B cell (primary cell): Measurements from ENCODE around the gene CCDC191. TPM values are rescaled to one million over a fixed set of nuclear protein-coding genes. Genes with fewer than 3 reads are reported as not detected.

ENCODE experiments used
- ATAC-seq: fragments of 200-7000 bp; cut with Tn5 transposase; one replicate; pipeline ENCODE4 v1.10.0; 2021; ENCODE audit warnings: low read depth, mild to moderate bottlenecking, moderate number of reproducible peaks, moderate library complexity
- CTCF ChIA-PET: fragments of 350-600 bp; sonication (Branson Sonifier 250); formaldehyde crosslinking; loops from one replicate; lab custom pipeline; 2021; ENCODE audit warnings: antibody characterized with exemption, inconsistent platforms; lab: Charles Lee
- POLR2A ChIA-PET: fragments of 350-600 bp; sonication (Branson Sonifier 250); formaldehyde crosslinking; loops from one replicate; lab custom pipeline; 2021; ENCODE audit warnings: antibody characterized with exemption; lab: Charles Lee
- DNase-seq: peaks from one replicate; pipeline ENCODE4 v3.0.0; 2013
- H2AFZ ChIP-seq: 2 replicates; pipeline ENCODE4 v1.6.1; 2012; ENCODE audit warnings: mild to moderate bottlenecking, low read depth, low read length; ENCODE audit not compliant: insufficient read depth, poor library complexity, severe bottlenecking
- H3K27ac ChIP-seq, 2 donors: 1 replicate in 1 of 2; 2 replicates in 1 of 2; pipeline ENCODE4 v1.5.1; 2012 to 2013; ENCODE audit warnings: low read length in 2 of 2, mild to moderate bottlenecking in 2 of 2, moderate library complexity in 1 of 2
- H3K27me3 ChIP-seq, 4 experiments: fragments of 200-600 bp in 1 of 4; sonication (generic) in 1 of 4; replicated peaks in 1 of 4; 1 replicate in 2 of 4; 2 replicates in 2 of 4; pipeline versions ENCODE4 v1.6.1 to v1.7.0; 2013 to 2016; ENCODE audit warnings: low read length in 3 of 4, mild to moderate bottlenecking in 2 of 4, mixed read lengths in 1 of 4, moderate library complexity in 1 of 4; ENCODE audit not compliant: insufficient read depth in 4 of 4, control insufficient read depth in 3 of 4; ENCODE audit errors: control extremely low read depth in 1 of 4
- H3K36me3 ChIP-seq, 2 experiments: replicated peaks in 1 of 2; 1 replicate in 1 of 2; 2 replicates in 1 of 2; pipeline versions ENCODE4 v1.6.1 to v1.7.1; 2013; ENCODE audit warnings: low read length in 1 of 2; ENCODE audit not compliant: insufficient read depth in 2 of 2, control insufficient read depth in 1 of 2; ENCODE audit errors: control extremely low read depth in 1 of 2, extremely low read depth in 1 of 2
- H3K4me1 ChIP-seq, 2 donors: fragments of 200-600 bp in 1 of 2; sonication (generic) in 1 of 2; 1 replicate in 1 of 2; 2 replicates in 1 of 2; pipeline versions ENCODE4 v1.5.1 to v1.6.1; 2013 to 2017; ENCODE audit warnings: low read length in 2 of 2; ENCODE audit not compliant: control insufficient read depth in 2 of 2, insufficient read depth in 2 of 2
- H3K4me2 ChIP-seq: replicated peaks from 2 replicates; pipeline ENCODE3; 2012; ENCODE audit warnings: mild to moderate bottlenecking, low read depth, low read length; ENCODE audit not compliant: poor library complexity, severe bottlenecking
- H3K4me3 ChIP-seq, 5 experiments: fragments of 200-600 bp in 1 of 5; sonication (generic) in 1 of 5; 1 replicate in 3 of 5; 2 replicates in 2 of 5; pipeline versions ENCODE4 v1.5.1 to v1.7.0; 2011 to 2016; ENCODE audit warnings: low read length in 4 of 5, mild to moderate bottlenecking in 4 of 5, low read depth in 2 of 5, control low read depth in 1 of 5, moderate library complexity in 1 of 5; ENCODE audit not compliant: insufficient read depth in 1 of 5; ENCODE audit errors: control extremely low read depth in 1 of 5, extremely low read depth in 1 of 5
- H3K79me2 ChIP-seq: fragments of 200-600 bp; sonication (generic); one replicate; pipeline ENCODE4 v1.6.0; 2016; ENCODE audit warnings: low read length; ENCODE audit not compliant: control insufficient read depth, insufficient read depth
- H3K9ac ChIP-seq: fragments of 200-600 bp; sonication (generic); 2 replicates; pipeline ENCODE4 v1.6.1; 2017; ENCODE audit warnings: mild to moderate bottlenecking, low read length, moderate library complexity
- H3K9me3 ChIP-seq, 3 donors: one replicate each; pipeline versions ENCODE4 v1.6.1 to v1.7.1; 2013; ENCODE audit warnings: low read length in 2 of 3; ENCODE audit not compliant: control insufficient read depth in 2 of 3, insufficient read depth in 1 of 3; ENCODE audit errors: control extremely low read depth in 1 of 3
- H4K20me1 ChIP-seq: 2 replicates; pipeline ENCODE4 v1.6.0; 2012; ENCODE audit warnings: mild to moderate bottlenecking, low read length; ENCODE audit not compliant: insufficient read depth, control insufficient read depth, poor library complexity, severe bottlenecking
- H3K27ac Mint-ChIP-seq: one replicate; pipeline ENCODE4 v1.8.0; 2021; ENCODE audit warnings: mixed read lengths
- H3K27me3 Mint-ChIP-seq: one replicate; pipeline ENCODE4 v1.8.0; 2021; ENCODE audit warnings: mixed read lengths
- H3K4me1 Mint-ChIP-seq: one replicate; pipeline ENCODE4 v1.8.0; 2021; ENCODE audit warnings: mixed read lengths
- H3K4me3 Mint-ChIP-seq: one replicate; pipeline ENCODE4 v1.8.0; 2021; ENCODE audit warnings: mixed read lengths
- H3K9me3 Mint-ChIP-seq: one replicate; pipeline ENCODE4 v1.8.0; 2022; ENCODE audit warnings: mixed read lengths; ENCODE audit not compliant: insufficient read depth
- EZH2 ChIP-seq: IDR thresholded peaks from 2 replicates; pipeline ENCODE4 v1.6.1; 2012; ENCODE audit warnings: borderline replicate concordance, low read depth, mild to moderate bottlenecking, moderate library complexity, low read length; ENCODE audit not compliant: insufficient read depth, poor library complexity, severe bottlenecking
- WGBS: methylation state at CpG from one replicate; pipeline ENCODE4 v1.1.5; 2013; ENCODE audit warnings: missing lambda C conversion rate; ENCODE audit not compliant: insufficient coverage; 5-methylcytosine and 5-hydroxymethylcytosine counted together
- intact Hi-C: fragments of 100-400 bp; cut with micrococcal nuclease; formaldehyde crosslinking; loops from one replicate; pipeline ENCODE4 v1.10.0; 2022
- polyA plus RNA-seq: library from polyadenylated mRNA; depleted of rRNA; stranded (reverse); fragments of >200 nt; gene quantifications from 2 replicates; pipeline ENCODE4 v1.2.3, GENCODE V29; 2012
- total RNA-seq, 2 donors: library from RNA; stranded (reverse); fragments of 120-200 nt in 1 of 2; gene quantifications; 1 replicate in 1 of 2; 2 replicates in 1 of 2; pipeline versions ENCODE4 v1.2.3 to v1.2.4, GENCODE V29; 2013 to 2022
- TF ChIP-seq, protein P1 (sequence below): fragments of 200-600 bp; IDR thresholded peaks from one replicate; pipeline ENCODE4 v1.8.0; 2022; ENCODE audit warnings: antibody characterized with exemption, mild to moderate bottlenecking

The CCDC191 gene
- total and polyA plus RNA-seq, 2 donors (not counting 1 experiment from before 2014, with no cell fraction given), result 26.7 to 47.9 TPM

DNA sequence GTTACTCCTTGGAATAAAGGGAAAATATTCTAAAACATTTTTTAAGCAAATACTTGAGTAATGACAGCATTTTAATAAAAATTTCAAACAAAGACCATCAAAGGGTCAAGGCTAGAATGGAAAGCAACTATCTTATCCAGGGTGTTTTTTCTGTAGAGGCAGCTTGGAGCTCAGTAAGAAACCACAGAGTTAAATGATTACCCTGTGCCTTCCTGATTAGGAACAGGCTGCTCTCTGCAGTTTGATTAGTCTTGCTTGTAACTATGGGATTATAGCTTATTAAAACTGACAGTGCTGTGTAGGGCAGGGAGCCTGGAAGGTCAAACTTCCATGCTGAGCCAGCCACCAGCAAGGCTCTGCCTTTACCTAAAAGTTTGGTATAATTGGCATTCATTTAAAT, 33.3 kb upstream of the CCDC191 start:
- Histone ChIP-seq H3K27me3 (no peaks in the 10 kb centered on the region), H3K4me2 (no peak overlapping the region)
- H3K27ac Mint-ChIP-seq, result no peak overlapping the region

DNA sequence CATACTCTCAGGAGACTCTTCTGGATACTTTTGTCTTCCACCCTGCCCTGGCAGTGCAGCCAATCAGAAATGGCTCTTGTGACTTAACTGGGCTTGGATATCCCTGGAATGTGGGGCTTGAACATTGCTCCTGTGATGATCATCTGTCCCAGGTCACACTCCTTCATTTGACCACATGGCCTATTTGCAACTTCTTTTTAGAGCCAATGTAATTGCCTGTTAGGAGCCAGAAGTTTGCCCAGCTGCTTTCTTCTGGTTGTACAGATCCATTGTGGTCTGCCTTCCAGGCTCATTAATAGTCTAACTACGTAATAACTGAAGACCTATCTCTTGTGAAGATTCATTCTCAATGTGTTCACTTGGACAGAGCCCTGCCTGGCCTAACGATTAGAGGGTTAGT, 30.0 kb upstream of the CCDC191 start:
- Mint-ChIP-seq H3K4me1 (no peaks in the 10 kb centered on the region), H3K4me3 (no peak overlapping the region), H3K9me3 (no peaks in the 10 kb centered on the region), H3K27me3 (no peaks in the 10 kb centered on the region), H3K27ac (no peak overlapping the region)
- no peaks in the 10 kb centered on the region for H3K27me3 ChIP-seq
- no peak overlapping the region for H3K4me2 ChIP-seq
- no peak overlapping the region for H3K27ac ChIP-seq
- ATAC-seq, result no peak
- POLR2A ChIA-PET, result no interaction called here
- TF ChIP-seq, protein P1, sequence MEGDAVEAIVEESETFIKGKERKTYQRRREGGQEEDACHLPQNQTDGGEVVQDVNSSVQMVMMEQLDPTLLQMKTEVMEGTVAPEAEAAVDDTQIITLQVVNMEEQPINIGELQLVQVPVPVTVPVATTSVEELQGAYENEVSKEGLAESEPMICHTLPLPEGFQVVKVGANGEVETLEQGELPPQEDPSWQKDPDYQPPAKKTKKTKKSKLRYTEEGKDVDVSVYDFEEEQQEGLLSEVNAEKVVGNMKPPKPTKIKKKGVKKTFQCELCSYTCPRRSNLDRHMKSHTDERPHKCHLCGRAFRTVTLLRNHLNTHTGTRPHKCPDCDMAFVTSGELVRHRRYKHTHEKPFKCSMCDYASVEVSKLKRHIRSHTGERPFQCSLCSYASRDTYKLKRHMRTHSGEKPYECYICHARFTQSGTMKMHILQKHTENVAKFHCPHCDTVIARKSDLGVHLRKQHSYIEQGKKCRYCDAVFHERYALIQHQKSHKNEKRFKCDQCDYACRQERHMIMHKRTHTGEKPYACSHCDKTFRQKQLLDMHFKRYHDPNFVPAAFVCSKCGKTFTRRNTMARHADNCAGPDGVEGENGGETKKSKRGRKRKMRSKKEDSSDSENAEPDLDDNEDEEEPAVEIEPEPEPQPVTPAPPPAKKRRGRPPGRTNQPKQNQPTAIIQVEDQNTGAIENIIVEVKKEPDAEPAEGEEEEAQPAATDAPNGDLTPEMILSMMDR, result no peak
- TF ChIP-seq EZH2, result no peak
- 100% methylated on average over 1 of the region's 2 CpGs for WGBS
- H4K20me1 ChIP-seq, result no peaks in the 10 kb centered on the region
- H3K36me3 ChIP-seq, result peaks cover 14 to 57% of the 10 kb centered on the region in 2 experiments
- no peaks in the 10 kb centered on the region for H3K79me2 ChIP-seq
- DNase-seq, result no peak
- intact Hi-C loops, result no loop called here
- no peak overlapping the region for H3K9ac ChIP-seq
- H3K4me3 ChIP-seq, result no peak overlapping the region
- no peaks in the 10 kb centered on the region for H3K4me1 ChIP-seq
- H3K9me3 ChIP-seq, result peaks cover 0 to 3% (median 0%) of the 10 kb centered on the region in 3 donors
- CTCF ChIA-PET, result interaction anchor here (0.6 to 1.0 kb wide), 2 partner anchors 498 to 896 kb away, joined by 3 read pairs; no protein-coding TSS in a partner anchor
- no peak overlapping the region for H2AFZ ChIP-seq

More for the DNA sequence above, 33.3 kb upstream of the CCDC191 start:
- Histone ChIP-seq H4K20me1 (no peaks in the 10 kb centered on the region), H3K9me3 (peaks cover 0 to 3% (median 0%) of the 10 kb centered on the region in 3 donors), H3K79me2 (no peaks in the 10 kb centered on the region), H3K4me1 (no peaks in the 10 kb centered on the region), H3K36me3 (peaks cover 11 to 30% of the 10 kb centered on the region in 2 experiments), H2AFZ (no peak overlapping the region), H3K9ac (no peak overlapping the region), H3K27ac (no peak overlapping the region), H3K4me3 (no peak overlapping the region)
- POLR2A ChIA-PET, result no interaction called here
- peaks cover 2% of the 10 kb centered on the region for H3K9me3 Mint-ChIP-seq
- H3K27me3 Mint-ChIP-seq, result peaks cover 3% of the 10 kb centered on the region
- DNase-seq (no peak), ATAC-seq (no peak)
- no peak overlapping the region for H3K4me3 Mint-ChIP-seq
- no peak for TF ChIP-seq EZH2
- TF ChIP-seq, protein P1, result no peak
- CTCF ChIA-PET, result interaction anchor here (0.9 kb wide), 1 partner anchor 109 kb away, joined by 3 read pairs; no protein-coding TSS in a partner anchor
- intact Hi-C loops, result no loop called here
- H3K4me1 Mint-ChIP-seq, result no peaks in the 10 kb centered on the region
